ENCODE data around the gene WAS.

DNA sequence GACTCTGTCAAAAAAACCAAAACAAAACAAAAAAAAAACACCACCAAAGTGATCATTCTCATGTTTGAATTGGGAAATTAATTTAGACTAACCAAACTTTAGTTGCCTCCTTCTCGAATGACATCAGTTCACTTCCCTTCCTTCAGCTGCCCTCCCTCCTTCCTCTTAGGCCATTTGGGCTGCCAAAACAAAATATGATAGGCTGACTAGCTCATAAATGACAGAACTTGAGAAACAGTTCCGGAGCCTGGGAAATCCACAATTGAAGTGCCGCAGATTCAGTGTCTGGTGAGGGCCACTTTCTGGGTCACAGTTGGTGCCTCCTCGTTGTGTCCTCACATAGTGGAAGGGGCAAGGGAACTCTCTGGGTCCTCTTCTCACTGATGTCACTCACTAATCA lies 16.1 kb upstream of the WAS start:
- TF ChIP-seq CTCF (conservative IDR thresholded peaks at IDR 0.05; ENCODE audit: low read depth, low read length) (no peak), EZH2 (IDR thresholded peaks at IDR 0.05; ENCODE audit: borderline replicate concordance, low read depth, low read length, poor library complexity, severe bottlenecking) (no peak)
